ENCODE measurements around the gene NUDT5. TPM values are rescaled to one million over a fixed set of nuclear protein-coding genes. Genes with fewer than 3 reads are reported as not detected.

NUDT5 gene
- total RNA-seq, 1 experiment from 2014 or later = 117 TPM

DNA sequence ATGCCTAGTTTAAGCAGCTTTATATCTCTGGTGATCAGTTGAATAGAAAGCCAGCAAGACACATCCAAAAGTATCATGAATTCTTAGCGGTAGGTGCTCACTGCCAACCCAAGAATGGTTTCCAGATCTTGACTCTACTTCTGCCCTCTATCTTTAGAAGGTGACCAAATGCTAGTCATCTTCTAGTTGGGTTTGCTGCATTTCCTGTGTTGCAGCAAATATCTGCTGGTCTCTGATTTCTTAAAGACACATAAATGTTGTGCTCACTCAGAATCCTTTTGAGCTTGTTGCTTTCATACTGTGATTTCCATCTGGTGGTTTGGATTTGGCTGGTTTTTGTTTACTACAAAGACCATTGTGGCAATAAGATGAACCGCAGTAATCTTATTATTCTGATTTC lies 2.5 kb upstream of the NUDT5 start:
- Histone ChIP-seq H4K5ac (ENCODE audit: insufficient read length, low read depth, low read length) (no peak overlapping the region), H3T11ph (ENCODE audit: low read length) (no peak overlapping the region), H3K79me2 (ENCODE audit: insufficient read depth, low read length) (peaks cover 35% of the 10 kb centered on the region), H3K18ac (ENCODE audit: insufficient read length, low read depth, low read length) (no peak overlapping the region), H4K8ac (replicated peaks; ENCODE audit: insufficient read length, low read depth, low read length) (no peak overlapping the region), H4K91ac (ENCODE audit: insufficient read length, low read depth, low read length) (no peak overlapping the region), H4K20me1 (ENCODE audit: control insufficient read depth, insufficient read depth, insufficient read length) (no peaks in the 10 kb centered on the region), H2BK20ac (ENCODE audit: low read depth, low read length, poor library complexity, severe bottlenecking) (no peak overlapping the region), H2AK5ac (ENCODE audit: insufficient read length, low read length) (no peak overlapping the region), H3K23me2 (ENCODE audit: insufficient read length, low read depth, low read length, poor library complexity, severe bottlenecking) (peaks cover 4% of the 10 kb centered on the region), H3K14ac (ENCODE audit: insufficient read depth, low read length) (no peak overlapping the region), H3K27me3 (ENCODE audit: insufficient read depth, low read length) (no peaks in the 10 kb centered on the region), H3K4me1 (ENCODE audit: insufficient read depth, low read length) (no peaks in the 10 kb centered on the region), H3K9me3 (ENCODE audit: control insufficient read depth, low read depth, low read length) (no peaks in the 10 kb centered on the region), H3K79me1 (ENCODE audit: insufficient read depth, low read depth, low read length, poor library complexity, severe bottlenecking) (peaks cover 16% of the 10 kb centered on the region), H2BK15ac (ENCODE audit: low read depth, low read length) (no peak overlapping the region), H2BK12ac (ENCODE audit: insufficient read length, low read depth, low read length) (no peak overlapping the region), H3K23ac (ENCODE audit: insufficient read length, low read depth, low read length) (no peak overlapping the region), H3K9ac (ENCODE audit: extremely low read depth, insufficient read length, low read length) (no peak overlapping the region), H3K4me2 (ENCODE audit: insufficient read depth, insufficient read length, low read length) (no peak overlapping the region), H2AFZ (ENCODE audit: low read length) (no peak overlapping the region), H3K27ac (ENCODE audit: insufficient read length, low read depth, low read length) (no peak overlapping the region), H2BK5ac (ENCODE audit: insufficient read length, low read length) (no peak overlapping the region), H3K56ac (ENCODE audit: insufficient read length, low read depth, low read length) (no peak overlapping the region), H2BK120ac (ENCODE audit: low read depth, low read length, poor library complexity, severe bottlenecking) (no peak overlapping the region), H3K4ac (ENCODE audit: low read depth, low read length) (no peak overlapping the region)
- no CpG with 5 or more reads among the region's 2 CpGs for WGBS (ENCODE audit: extremely low coverage, insufficient read length, low lambda C conversion rate)
- TF ChIP-seq, protein P1, sequence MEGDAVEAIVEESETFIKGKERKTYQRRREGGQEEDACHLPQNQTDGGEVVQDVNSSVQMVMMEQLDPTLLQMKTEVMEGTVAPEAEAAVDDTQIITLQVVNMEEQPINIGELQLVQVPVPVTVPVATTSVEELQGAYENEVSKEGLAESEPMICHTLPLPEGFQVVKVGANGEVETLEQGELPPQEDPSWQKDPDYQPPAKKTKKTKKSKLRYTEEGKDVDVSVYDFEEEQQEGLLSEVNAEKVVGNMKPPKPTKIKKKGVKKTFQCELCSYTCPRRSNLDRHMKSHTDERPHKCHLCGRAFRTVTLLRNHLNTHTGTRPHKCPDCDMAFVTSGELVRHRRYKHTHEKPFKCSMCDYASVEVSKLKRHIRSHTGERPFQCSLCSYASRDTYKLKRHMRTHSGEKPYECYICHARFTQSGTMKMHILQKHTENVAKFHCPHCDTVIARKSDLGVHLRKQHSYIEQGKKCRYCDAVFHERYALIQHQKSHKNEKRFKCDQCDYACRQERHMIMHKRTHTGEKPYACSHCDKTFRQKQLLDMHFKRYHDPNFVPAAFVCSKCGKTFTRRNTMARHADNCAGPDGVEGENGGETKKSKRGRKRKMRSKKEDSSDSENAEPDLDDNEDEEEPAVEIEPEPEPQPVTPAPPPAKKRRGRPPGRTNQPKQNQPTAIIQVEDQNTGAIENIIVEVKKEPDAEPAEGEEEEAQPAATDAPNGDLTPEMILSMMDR (conservative IDR thresholded peaks at IDR 0.05) = no peak
- H3K36me3 Mint-ChIP-seq (ENCODE audit: insufficient read depth in 1 of 3, low read depth in 3 of 3) = peaks cover 17 to 43% (median 34%) of the 10 kb centered on the region in 3 experiments; a peak in 6 of 7 replicates
- peak overlapping the region; percentile 16 to 23; a peak in 2 of 5 replicates for H3K4me3 Mint-ChIP-seq
- no peaks in the 10 kb centered on the region for H3K27me3 Mint-ChIP-seq (ENCODE audit: low read depth)
- peaks cover 0 to 1% of the 10 kb centered on the region in 2 experiments; a peak in 2 of 5 replicates for H3K9me3 Mint-ChIP-seq
- peaks cover 6 to 16% of the 10 kb centered on the region in 2 experiments for H3K4me1 Mint-ChIP-seq
- DNase-seq = no peak
- H3K27ac Mint-ChIP-seq = no peak overlapping the region

Data from H9 (cell line).